ENCODE measurements around the gene MUC22.

GRCh38 chr6:30966154-30966553 lies 44.1 kb upstream of the MUC22 start:
- TF ChIP-seq POLR2A (IDR thresholded peaks at IDR 0.05): no peak
- no peak for TF ChIP-seq CTCF (IDR thresholded peaks at IDR 0.05)

Data from body of pancreas (tissue), 4 donors.